Inflammatory macrophage treated with lipopolysaccharide for 1 hour (primary cell): ENCODE data around the gene TLE5.
"Not testable (repeated sequence)": the region's sequence is repeated elsewhere in the genome, so short reads cannot be mapped to it uniquely, and the experiment has no call there.

Source experiments
- DNase-seq, 2 donors: peaks; one replicate each; pipeline ENCODE4 v3.0.0-alpha.2; 2020 to 2022

Gene TLE5

DNA sequence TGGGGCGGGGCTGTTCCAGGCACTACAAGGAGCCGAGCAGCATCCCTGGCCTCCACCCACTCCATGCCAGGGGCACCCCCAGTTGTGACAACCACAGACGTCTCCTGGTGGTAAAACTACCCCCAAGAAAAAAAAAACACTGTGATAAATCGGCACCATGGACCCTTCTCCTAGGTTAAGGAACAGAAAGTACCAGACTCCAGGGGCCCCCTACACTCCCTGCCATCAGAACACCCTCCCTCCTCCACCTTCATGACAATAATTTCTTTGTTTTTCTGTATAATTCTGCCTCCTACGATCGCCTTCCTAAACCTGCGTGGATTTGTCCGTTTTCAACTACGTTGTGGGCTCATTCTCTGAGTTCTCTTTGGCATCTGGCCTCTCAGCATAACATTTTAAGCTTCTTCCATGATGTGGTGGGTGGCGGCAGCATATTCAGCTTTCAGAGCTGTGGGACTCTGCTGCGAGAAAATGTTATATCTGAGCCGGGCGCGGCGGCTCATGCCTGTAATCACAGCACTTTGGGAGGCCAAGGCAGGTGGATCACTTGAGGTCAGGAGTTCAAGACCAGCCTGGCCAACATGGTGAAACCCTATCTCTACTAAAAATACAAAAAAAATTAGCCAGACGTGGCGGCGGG is 41.9 kb downstream of the TLE5 start:
- no peak for DNase-seq

GRCh38 chr19:3019211-3019854 is 43.0 kb downstream of the TLE5 start:
- no peak for DNase-seq

DNA sequence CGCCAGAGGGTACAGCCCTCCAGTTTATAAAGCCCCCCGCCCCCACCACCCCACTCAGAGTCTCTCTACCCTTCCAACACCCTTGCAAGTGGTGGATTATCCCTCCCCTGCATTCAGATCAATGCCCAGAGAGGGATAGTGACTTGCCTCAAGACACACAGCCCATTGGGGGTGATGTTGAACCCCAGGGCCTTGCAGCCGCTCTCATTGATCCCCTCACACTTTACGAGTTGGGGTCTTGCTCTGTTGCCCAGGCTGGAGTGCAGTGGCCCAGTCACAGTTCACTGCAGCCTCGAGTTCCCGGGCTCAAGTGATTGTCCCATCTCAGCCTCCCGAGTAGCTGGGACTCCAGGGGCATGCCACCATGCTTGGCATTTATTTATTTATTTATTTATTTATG is 44.4 kb downstream of the TLE5 start:
- DNase-seq = no peak

DNA sequence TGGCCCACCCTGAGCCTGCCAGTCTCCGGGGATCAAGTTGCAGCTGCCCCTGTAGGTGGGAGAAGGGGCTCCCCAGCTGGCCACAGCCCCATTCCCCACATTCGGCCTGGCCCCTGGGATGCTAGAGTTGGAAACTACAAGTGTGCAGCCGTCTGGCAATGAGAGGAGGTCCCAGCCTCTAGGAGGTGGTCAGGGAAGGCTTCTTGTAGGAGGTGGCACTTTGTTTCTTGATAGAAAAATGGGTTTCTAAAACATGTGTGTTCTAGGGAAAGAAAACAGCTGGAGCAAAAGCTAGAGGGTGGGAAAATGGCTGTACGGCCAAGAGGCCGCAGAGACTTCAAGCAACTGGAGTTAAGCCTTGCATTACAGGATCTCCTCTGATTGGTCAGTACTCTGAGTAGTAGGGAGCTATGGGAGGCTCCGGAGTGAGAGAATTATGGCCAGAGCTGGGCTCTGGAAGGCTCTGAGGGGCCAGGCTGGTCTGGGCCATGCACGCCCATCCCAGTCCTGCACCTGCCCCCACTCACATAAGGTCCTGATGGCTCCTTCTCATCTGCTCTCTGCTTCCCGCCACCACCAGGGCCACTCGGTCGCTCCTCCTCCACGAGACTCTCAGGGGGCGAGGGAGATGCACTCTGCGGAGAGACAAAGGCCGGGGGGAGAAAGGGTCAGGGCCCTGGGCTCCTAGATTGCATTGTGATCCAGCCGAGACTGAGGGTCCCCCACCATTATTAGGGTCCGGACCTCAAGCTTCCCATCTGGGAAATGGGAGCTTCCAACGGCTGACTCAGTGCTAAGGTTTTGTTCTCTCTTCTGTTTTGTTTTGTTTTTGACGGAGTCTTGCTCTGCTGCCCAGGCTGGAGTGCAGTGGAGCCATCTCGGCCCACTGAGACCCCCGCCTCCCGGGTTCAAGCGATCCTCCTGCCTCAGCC is 46.9 kb downstream of the TLE5 start:
- no peak for DNase-seq

GRCh38 chr19:3014135-3014534 is 48.2 kb downstream of the TLE5 start:
- DNase-seq = no peak

- DNase-seq = no peak
These were observed 49.0 kb downstream of the TLE5 start for GRCh38 chr19:3013263-3013725.

- DNase-seq = no peak
These were observed 49.6 kb downstream of the TLE5 start for GRCh38 chr19:3012621-3013262.

DNA sequence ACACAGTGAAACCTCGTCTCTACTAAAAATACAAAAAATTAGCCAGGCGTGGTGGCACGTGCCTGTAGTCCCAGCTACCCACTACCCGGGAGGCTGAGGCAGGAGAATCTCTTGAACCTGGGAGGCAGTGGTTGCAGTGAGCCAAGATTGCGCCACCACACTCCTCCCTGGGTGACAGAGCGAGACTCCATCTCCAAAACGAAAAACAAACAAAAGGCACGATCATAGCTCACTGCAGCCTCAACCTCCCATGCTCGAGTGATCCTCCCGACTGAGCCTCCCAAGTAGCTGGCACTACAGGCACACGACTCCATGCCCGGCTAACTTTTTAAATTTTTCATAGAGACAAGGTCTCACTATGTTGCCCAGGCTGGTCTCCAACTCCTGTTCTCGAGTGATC is 50.2 kb downstream of the TLE5 start:
- not testable (repeated sequence) for DNase-seq

DNA sequence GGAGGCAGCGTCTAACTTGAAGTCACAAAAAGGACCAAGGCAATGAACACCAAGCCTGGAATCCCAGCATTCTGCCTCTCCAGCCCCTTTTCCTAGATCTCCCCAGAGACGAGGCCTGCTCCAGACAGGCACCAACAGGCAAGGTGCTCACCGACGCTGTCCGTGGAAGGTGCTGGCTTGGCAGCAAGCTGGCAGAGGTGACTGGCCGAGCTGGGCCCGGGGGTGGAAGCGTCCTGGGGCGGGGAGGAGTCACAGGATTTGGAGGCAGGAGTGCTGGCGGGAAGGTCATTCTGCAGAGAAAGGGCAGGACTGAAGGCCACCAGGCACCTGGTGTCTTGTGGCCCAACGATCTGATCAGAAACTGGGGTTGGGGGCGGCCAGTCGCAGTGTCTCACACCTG is 51.4 kb downstream of the TLE5 start:
- no peak for DNase-seq

GRCh38 chr19:3008994-3009393 is 53.3 kb downstream of the TLE5 start:
- DNase-seq = no peak

DNA sequence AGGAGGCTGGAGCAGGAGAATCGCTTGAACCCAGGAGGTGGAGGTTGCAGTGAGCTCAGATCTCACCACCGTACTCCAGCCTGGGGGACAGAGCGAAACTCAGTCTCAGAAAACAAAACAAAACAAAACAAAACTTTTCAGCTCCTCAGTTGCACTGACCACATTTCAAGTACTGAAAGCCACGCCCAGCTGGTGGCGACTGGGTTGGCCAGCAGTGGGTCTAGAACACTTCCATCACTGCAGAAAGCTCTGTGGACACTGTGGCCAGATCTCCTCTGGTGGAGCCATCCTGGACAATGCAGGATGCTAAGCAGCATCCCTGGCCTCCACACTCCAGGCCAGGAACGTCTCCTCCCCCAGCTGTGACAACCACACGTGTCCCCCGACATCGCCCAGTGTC is 54.3 kb downstream of the TLE5 start:
- DNase-seq = no peak

DNA sequence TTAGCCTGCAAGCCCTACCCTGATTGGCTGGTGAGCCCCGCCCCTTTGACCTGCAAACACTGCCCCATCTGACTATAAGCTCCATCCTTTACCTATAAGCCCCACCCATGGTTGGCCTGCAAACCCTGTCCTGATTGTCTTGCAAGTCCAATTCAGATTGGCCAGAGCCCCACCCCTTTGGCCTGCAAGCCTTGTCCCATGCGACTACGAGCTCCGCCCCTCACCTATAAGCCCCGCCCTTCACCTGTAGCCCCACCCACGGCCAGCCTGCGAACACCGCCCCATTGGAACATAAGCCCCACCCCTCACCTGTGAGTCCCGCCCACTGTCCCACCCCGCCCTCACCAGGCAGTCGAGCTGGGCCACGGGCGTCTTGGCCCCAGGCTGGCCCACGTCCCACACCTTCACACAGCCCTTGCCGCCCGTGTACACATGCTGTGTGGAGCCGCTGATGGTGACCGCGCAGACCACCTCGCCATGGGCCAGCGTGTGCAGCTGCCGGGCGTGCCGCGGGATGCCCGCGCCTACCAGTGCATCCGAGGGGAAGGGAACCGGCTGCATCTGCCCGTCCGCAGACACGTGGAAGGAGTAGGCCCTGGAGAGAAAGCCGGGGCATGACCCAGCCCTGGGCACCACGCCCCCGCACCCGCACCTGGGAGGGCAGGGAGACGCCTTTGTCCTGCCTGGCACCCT is 56.1 kb downstream of the TLE5 start:
- no peak for DNase-seq

- DNase-seq = no peak
These were observed 57.0 kb downstream of the TLE5 start for GRCh38 chr19:3005345-3005744.

DNA sequence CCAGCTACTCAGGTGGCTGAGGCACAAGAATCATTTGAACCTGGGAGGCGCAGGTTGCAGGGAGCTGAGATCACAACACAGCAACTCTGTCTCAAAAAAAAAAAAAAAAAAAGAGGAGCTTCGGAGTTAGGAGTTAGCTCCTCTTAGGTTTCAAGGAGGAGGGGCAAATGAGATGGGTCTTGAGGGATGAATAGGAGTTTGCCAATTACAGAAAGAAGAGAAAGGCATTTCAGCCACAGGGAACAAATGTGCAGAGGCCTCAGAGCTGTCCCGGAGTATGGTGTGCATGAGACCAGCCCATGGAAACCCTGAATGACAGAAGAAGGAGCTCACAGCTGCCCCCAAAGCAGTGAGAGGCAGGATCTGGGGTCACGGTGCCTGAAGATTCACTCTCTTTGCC is 57.8 kb downstream of the TLE5 start:
- DNase-seq = no peak

DNA sequence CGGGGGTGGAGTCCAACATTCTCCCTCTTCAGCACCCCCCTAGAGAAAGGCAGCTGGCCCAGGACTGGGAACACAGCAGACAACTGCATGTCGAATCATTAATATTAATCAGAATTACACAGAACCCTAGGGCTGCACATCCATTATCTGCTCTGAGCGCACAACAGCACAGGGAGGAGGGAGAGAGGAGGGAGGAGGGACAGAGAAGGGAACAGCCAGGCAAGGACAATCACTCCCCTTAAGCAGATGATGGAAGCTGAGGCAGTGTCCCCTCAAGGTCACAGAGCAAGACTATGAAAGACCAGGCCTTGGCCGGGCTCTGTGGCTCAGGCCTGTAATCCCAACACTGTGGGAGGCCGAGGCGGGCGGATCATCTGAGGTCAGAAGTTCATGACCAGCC is 59.2 kb downstream of the TLE5 start:
- DNase-seq = no peak
